ENCODE measurements around the gene PHLDB2.

Gene PHLDB2

GRCh38 chr3:111884411-111885018 lies 25.4 kb downstream of the PHLDB2 start:
- no peak for DNase-seq (ENCODE audit: low read depth)

GRCh38 chr3:111885578-111885977 lies 26.5 kb downstream of the PHLDB2 start:
- no peak for DNase-seq (ENCODE audit: low read depth)

DNA sequence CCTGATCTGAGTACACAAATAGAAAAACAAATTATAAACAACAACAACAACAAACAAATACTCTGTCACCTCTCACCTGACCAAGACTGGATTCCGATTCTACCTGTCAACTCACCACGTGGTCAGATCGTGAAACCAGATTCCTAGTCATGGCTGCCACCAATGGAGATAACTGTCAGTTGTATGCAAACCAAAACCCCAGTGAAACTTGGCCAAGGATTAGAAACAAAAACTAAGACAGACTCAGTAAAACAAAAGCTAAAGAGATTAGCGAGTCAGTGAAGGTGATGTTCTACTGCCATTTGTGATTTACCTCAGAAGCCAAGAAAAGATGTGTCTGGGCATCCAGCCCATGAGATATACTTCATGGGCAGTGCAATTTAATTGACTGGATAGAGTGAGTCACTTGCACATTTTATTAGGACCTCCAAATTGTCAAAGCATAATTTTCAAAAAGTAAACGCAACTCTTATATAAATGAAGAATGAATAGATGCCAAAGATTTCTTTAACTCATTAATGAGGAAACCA lies 31.1 kb downstream of the PHLDB2 start:
- no peak for DNase-seq (ENCODE audit: low read depth)

- DNase-seq (ENCODE audit: low read depth) = no peak
Observed at GRCh38 chr3:111892070-111892469, 33.0 kb downstream of the PHLDB2 start.

GRCh38 chr3:111895071-111895470 lies 36.0 kb downstream of the PHLDB2 start:
- no peak for DNase-seq (ENCODE audit: low read depth)

DNA sequence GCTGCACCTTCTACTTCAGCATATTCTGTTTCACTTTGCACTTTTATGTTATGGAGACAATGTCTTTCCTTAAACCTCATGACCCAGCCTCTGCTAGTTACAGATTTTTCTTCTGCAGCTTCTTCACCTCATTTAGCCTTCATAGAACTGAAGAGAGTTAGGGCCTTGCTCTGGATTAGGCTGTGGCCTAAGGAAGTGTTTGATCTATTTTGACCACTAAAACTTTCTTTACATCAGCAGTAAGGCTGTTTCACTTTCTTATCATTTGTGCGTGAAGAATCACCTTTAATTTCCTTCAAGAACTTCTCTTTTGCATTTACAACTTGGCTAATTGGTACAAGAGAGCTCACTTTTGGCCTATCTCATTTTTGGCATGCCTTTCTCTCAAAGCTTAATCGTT lies 40.9 kb downstream of the PHLDB2 start:
- no peak for DNase-seq (ENCODE audit: low read depth)

GRCh38 chr3:111901637-111902036 lies 42.6 kb downstream of the PHLDB2 start:
- no peak for DNase-seq (ENCODE audit: low read depth)

- DNase-seq (ENCODE audit: low read depth) = no peak
Observed at GRCh38 chr3:111902534-111902933, 43.5 kb downstream of the PHLDB2 start.

- DNase-seq (ENCODE audit: low read depth) = no peak
Observed at GRCh38 chr3:111903067-111903511, 44.0 kb downstream of the PHLDB2 start.

DNA sequence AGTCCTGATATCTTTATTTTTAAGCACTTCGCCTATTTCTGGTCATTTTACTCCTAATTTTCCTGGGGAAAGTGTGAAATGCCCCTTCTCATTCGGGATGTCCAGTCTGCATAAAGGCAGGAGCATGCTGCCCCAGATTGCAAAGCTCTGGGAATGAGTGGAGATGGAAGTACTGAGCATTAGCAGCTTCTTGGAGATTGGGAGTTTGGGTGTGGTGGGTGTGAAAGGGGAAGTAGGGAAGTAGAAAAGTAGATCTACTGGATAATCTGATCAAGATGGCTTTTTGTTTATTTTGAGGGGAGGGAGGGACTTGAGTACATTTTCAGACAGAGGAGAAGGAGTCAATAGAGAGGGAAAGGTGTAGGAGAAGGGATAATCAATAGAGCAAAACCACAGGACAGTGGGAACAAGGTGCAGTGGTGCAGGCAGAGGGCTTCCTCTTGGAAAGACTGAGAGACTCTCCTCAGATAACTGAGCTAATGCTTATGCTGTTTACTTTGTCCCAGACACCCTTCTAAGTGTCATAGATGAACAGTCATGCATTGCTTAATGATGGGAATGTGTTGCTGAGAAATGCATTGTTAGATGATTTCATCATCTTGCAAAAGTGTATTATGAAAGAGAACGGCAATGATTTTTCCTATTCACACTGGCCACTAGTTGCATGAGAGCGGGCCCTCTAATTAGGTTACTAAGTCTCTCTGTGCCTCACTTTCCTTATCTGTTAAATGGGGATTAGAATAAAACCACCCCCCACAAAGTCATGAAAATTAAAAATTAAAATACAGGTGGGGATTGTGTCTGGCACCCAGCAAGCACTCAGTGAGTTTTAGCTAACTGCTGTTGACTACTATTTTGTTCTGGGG lies 45.5 kb downstream of the PHLDB2 start:
- no peak for DNase-seq (ENCODE audit: low read depth)

DNA sequence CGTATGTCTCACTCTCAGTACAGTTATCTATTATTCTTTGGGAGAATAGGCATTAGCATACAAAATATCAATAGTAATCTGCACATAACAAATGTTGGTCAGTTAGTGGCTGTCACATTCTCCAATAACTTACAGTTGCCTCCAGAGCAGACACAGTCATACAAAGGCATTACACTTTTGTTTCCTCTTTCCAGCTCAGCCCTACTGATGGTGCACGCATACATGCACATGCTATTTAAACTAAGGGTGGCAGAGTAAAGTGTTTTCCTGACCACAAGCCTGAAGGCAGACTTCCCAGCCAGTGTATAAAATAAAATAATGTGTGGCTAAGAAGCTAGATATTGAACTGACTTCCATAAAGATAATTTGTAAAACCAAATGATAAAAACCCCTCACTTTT lies 47.6 kb downstream of the PHLDB2 start:
- no peak for DNase-seq (ENCODE audit: low read depth)

- no peak for DNase-seq (ENCODE audit: low read depth)
Observed at GRCh38 chr3:111907151-111907550, 48.1 kb downstream of the PHLDB2 start.

DNA sequence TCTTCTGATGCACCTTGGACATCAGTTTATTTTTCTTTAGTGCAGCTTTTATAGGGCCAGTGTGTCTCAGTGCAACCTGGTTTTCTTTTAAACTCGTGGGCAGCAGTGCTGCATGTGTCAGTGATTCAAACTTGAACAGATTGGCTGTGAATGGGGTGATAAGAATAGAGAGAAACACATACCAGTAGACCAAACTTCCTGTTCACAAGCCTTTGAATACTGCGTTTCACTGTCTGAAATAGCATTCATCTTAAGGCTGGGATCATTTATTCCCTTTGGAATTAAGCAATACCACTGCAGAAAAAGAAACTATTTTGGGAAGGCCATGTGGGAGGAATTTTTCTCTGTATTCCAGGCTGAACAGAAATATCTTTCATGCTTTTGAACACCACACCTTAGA lies 51.7 kb downstream of the PHLDB2 start:
- no peak for DNase-seq (ENCODE audit: low read depth)

DNA sequence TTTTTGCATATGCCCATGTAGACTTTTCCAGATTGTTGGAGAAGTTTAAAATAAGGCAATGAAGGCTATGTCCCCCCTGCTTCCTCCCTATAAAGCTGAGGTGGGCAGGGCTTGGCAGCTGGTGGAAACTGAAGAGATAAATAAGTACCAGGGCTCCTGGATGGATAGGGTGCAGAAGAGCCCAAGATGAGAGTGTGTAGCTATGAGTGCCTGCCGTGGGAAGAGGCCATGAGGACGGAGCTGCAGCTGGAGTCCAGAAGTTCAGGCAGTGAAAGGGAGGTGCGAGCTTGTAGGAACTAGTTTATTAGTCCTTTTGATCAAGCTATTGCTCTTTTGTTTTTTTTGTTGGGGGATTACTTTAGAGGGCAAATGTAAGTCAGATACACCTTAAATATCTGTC lies 52.4 kb downstream of the PHLDB2 start:
- DNase-seq (ENCODE audit: low read depth) = no peak

GRCh38 chr3:111913163-111913763 lies 54.2 kb downstream of the PHLDB2 start:
- no peak for DNase-seq (ENCODE audit: low read depth)

- no peak for DNase-seq (ENCODE audit: low read depth)
Observed at GRCh38 chr3:111915905-111916304, 56.8 kb downstream of the PHLDB2 start.

GRCh38 chr3:111917300-111917699 lies 58.2 kb downstream of the PHLDB2 start:
- no peak for DNase-seq (ENCODE audit: low read depth)

DNA sequence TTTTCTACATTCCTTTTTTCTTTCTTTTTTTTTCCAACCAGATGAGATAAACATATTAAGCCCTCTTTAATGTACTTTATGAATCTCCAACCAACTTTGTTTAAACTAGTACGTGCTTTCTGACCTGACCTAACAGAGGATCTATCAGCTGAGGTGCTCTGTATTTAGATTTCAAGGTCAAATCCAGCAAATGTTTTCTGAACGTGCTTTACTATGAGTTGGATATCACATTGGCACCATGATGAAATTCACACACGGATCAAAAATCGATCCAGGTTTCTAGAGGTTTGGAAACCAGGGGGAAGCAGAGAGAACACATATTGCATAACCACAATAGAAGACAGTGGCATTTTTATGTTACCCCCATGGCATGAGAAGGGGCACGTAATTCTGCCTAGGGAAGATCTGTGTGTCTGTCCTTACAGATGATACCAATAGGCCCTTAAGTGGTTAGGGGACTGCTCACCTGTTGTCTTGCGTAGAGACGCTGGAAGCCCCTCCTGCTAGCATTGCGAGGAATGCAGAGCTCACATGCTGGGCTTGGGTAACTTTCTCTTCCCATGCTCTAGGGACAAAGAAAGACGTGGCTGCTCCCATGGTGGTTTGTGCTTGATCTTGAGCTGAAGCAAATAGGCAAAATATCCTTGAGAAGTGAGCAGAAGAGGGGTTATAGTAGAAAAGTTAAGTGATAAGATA lies 60.5 kb downstream of the PHLDB2 start:
- no peak for DNase-seq (ENCODE audit: low read depth)

GRCh38 chr3:111921181-111921580 lies 62.1 kb downstream of the PHLDB2 start:
- no peak for DNase-seq (ENCODE audit: low read depth)

GRCh38 chr3:111923095-111923771 lies 64.2 kb downstream of the PHLDB2 start:
- no peak for DNase-seq (ENCODE audit: low read depth)

- no peak for DNase-seq (ENCODE audit: low read depth)
Observed at GRCh38 chr3:111923806-111924205, 64.7 kb downstream of the PHLDB2 start.

- DNase-seq (ENCODE audit: low read depth) = no peak
Observed at GRCh38 chr3:111924283-111924682, 65.2 kb downstream of the PHLDB2 start.

Measured in stimulated activated CD8-positive, alpha-beta memory T cell treated with anti-CD3 and anti-CD28 coated beads, Interleukin-4, amount 100 ng/mL, for 24 hours (primary cell).